ENCODE data around the gene KHDC3L. TPM values are rescaled to one million over a fixed set of nuclear protein-coding genes. Genes with fewer than 3 reads are reported as not detected.
"Not testable (repeated sequence)": the region's sequence is repeated elsewhere in the genome, so short reads cannot be mapped to it uniquely, and the experiment has no call there.

The KHDC3L gene
- total RNA-seq, 1 donor from 2014 or later, result not detected

- no peak for DNase-seq (ENCODE audit: low spot score)
Measured at GRCh38 chr6:73369563-73369962, 7.1 kb downstream of the KHDC3L start, which contains the start of gene OOEP. OOEP (minus strand) TSS chr6:73369897; CDS start chr6:73369792, 105 bp downstream.

- DNase-seq (ENCODE audit: low spot score), result no peak
Measured at GRCh38 chr6:73371984-73372383, 9.5 kb downstream of the KHDC3L start.

- no peak for DNase-seq (ENCODE audit: low spot score)
Measured at GRCh38 chr6:73372516-73372915, 10.1 kb downstream of the KHDC3L start.

DNA sequence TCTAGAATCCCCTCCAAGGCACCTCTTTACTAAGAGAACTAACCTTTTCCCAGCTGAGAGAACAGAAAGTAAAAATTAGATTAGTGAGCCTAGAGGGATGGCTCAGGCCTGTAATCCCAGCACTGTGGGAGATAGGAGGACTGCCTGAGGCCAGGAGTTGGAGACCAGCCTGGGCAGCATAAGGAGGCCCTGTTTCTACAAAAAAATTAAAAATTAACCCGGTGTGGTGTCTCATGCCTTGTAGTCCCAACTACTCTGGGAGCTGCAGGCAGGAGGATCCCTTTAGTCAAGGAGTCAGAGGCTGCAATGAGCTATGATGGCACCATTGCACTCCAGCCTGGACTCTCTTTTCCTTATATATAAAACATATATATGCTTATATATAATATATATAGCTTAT, 12.8 kb downstream of the KHDC3L start:
- DNase-seq (ENCODE audit: low spot score), result no peak

GRCh38 chr6:73377225-73377624, 14.8 kb downstream of the KHDC3L start:
- no peak for DNase-seq (ENCODE audit: low spot score)

DNA sequence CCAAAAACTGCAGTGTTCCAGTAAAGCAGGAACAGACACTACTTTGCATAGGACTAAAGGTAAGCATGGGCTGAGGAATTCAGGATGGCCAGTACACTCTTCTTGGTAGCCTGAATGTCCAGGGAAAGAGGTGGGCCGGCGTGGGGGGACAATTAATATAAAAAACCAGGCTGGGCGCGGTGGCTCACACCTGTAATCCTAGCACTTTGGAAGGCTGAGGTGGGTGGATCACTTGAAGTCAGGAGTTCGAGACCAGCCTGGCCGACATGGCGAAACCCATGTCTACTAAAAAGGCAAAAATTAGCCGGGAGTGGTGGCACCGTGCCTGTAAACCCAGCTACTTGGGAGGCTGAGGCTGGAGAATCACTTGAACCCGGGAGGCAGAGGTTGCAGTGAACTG, 19.1 kb downstream of the KHDC3L start:
- not testable (repeated sequence) for DNase-seq (ENCODE audit: low spot score)

GRCh38 chr6:73382462-73383113, 20.1 kb downstream of the KHDC3L start:
- no peak for DNase-seq (ENCODE audit: low spot score)

DNA sequence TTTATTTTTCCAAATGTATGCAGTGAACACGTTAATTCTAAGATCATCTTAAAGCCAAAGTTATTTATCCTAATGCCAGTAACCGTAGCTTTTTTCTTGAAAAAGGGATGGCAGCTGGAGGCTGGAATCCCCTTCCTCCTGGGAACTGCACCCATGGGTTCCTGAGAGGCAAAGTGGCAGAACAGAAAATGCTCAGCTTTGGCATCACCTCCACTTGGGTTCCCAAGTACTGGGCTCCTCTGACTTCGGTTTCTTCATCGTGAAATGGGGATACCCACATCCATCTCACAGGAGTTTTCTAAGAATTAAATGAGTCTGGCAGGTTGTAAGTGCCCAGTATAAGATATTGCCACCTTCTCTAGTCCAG, 26.0 kb downstream of the KHDC3L start:
- no peak for DNase-seq (ENCODE audit: low spot score)

DNA sequence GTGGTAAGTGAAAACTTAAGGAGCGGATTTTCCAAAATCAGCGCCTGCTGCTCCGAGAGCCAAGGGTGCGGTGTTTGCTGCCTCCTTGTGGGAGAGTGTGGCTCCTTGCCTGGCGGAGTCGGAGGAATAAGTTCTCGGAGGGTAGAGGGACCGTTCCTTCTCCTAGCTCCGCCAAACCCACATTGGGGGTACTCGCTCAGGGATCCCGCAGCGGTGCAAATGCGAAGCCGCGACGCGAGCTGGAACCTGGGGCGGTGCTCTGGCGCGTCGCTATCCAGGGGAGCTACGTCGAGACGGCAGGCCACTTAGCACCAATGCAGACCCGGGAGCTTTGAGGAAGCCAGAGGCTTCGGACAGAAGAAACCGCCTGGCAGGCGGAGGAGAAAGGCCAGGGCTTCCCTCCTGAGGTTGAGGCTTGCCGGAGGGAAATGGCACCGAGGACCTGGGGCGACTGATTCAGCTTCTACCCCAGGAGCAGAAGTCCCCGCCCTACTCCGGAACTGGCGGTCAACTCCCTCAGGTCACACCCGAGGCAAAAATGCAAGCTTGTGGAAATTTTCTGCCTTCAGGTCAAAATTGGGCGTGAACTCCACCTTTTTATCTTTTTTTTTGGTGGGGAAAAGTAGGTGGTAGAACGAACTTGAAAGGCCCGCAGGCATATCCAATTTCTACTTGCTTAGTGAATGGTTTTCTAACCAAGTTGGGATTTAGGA, 26.5 kb downstream of the KHDC3L start:
- peak; percentile 16 for DNase-seq (ENCODE audit: low spot score)

GRCh38 chr6:73389854-73390253, 27.4 kb downstream of the KHDC3L start:
- DNase-seq (ENCODE audit: low spot score), result no peak

DNA sequence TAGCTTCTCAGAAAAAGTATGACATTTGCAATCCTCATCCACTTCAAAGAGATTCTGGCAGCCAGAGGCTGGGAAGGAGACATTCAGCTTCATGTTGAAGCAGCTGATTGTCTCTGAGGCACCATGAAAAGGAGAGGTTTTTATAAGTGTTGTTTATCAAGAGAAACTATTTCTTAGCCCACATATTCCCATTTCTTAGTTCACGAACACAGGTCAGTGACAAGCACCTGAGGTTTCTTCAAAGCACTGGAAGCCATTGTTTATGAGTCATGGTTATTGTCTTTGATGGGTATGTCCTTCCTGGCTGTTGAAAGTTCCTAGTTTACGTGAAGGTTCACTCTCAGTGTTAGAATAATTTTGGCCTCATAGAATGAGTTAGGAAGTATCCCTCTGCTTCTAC, 29.2 kb downstream of the KHDC3L start:
- DNase-seq (ENCODE audit: low spot score), result no peak

GRCh38 chr6:73392188-73392587, 29.7 kb downstream of the KHDC3L start:
- DNase-seq (ENCODE audit: low spot score), result not testable (repeated sequence)

DNA sequence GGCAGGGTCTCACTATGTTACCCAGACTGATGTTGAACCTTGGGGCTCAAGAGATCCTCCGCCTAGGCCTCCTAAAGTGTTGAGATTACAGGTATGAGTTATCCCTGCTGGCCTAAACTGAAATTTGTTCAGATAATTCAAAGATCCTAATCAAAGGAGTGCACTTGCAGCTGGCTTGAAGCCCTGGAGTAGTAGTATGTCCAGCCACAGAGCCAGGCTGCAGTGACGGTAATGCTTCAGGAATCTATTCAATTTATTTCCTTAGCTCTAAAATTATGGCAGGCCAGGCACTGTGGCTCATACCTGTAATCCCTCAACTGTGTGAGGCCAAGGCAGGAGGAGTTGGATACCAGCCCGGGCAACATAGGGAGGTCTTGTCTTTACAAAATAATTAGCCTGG, 30.8 kb downstream of the KHDC3L start:
- DNase-seq (ENCODE audit: low spot score), result no peak

DNA sequence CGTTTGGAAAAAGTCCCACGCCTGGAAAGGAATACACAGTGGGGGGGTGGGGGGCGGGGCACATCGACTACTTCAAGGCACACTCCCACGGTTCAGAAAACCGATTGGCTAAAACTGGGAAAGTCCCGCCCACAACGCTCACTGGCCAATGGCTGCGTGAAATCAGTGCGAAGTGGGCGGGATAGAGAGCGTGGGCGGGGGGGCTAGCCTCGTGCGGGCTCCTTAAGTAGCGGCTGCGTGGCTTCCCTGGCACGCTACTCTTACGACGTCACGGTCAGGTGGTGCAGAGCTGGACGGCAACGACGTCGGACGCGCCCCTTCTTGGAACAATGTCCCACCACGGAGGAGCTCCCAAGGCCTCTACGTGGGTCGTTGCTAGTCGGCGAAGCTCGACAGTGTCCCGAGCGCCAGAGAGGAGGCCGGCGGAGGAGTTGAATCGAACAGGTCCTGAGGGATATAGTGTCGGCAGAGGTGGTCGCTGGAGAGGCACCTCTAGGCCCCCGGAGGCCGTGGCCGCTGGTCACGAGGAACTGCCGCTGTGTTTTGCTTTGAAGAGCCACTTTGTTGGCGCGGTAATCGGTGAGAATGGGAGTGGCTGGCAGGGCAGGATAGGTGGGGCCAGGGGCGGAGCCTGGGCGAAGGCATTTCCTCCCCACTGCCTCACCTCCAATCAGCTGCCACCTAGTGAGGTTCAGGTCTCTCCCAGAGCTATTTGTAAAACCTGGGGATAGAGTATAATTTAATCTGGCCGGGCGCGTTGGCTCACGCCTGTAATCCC, 32.3 kb downstream of the KHDC3L start, which contains the start of gene DDX43:
DDX43 (plus strand) TSS at position 252 of the 778 bp plus-strand sequence; CDS start at position 330, 78 bp downstream.
- peak; percentile 49 for DNase-seq (ENCODE audit: low spot score)

DNA sequence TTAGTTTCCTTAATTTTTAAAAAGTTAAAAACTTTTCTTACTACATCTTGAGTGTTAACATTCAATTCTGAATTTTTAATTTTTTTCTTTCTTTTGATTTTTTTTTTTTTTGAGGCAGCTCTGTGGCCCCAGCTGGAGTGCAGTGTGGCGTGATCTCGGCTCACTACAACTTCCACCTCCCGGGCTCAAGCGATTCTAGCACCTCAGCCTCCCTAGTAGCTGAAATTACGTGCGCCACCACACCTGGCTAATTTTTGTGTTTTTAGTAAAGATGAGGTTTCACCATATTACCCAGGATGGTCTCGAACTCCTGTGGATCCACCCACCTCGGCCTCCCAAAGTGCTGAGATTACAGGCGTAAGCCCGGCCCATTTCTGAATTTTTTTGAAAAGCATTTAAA, 33.4 kb downstream of the KHDC3L start:
- DNase-seq (ENCODE audit: low spot score), result no peak

GRCh38 chr6:73400656-73401055, 38.2 kb downstream of the KHDC3L start:
- no peak for DNase-seq (ENCODE audit: low spot score)

DNA sequence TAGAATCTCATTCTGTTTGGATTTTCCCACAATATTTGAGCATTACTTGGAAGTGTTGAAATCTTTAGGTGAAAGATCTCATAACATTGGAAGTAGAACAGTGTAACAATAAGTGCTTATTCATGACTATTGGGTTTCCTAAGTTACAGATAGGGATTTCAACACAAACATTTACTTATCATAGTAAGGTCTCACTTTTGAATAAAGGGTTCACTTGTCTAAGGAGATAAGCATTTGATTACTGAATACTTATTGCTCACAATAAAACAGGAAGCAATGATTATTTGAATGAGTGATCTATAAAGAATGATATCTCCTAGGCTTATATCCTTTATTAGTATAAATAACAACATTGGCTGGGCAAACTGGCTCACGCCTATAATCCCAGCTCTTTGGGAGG, 46.9 kb downstream of the KHDC3L start:
- no peak for DNase-seq (ENCODE audit: low spot score)

- DNase-seq (ENCODE audit: low spot score), result no peak
Measured at GRCh38 chr6:73413102-73413501, 50.6 kb downstream of the KHDC3L start.
